HG03135 (cell line): Measurements from ENCODE around the gene GNAT1.

ENCODE experiments used
- ATAC-seq: cut with Tn5 transposase; IDR thresholded peaks from one replicate; pipeline ENCODE4 v1.9.1; 2021; ENCODE audit warnings: mild to moderate bottlenecking, moderate library complexity; ENCODE audit not compliant: unreplicated experiment

The GNAT1 gene

DNA sequence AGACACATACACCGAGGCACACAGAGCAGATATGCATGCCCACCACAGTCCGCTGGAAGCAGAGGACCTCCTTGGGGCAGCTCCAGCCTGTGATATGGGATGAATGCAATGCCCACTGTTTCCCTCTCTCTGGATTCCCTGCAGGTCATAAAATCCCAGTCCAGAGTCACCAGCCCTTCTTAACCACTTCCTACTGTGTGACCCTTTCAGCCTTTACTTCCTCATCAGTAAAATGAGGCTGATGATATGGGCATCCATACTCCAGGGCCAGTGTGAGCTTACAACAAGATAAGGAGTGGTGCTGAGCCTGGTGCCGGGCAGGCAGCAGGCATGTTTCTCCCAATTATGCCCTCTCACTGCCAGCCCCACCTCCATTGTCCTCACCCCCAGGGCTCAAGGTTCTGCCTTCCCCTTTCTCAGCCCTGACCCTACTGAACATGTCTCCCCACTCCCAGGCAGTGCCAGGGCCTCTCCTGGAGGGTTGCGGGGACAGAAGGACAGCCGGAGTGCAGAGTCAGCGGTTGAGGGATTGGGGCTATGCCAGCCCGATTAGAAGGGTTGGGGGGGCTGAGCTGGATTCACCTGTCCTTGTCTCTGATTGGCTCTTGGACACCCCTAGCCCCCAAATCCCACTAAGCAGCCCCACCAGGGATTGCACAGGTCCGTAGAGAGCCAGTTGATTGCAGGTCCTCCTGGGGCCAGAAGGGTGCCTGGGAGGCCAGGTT, at the start of gene GNAT1:
Gene GNAT1, plus strand, starts transcription at position 675 of the 725 bp plus-strand sequence. CDS start 116 bp downstream, outside the sequence.
- no peak for ATAC-seq

DNA sequence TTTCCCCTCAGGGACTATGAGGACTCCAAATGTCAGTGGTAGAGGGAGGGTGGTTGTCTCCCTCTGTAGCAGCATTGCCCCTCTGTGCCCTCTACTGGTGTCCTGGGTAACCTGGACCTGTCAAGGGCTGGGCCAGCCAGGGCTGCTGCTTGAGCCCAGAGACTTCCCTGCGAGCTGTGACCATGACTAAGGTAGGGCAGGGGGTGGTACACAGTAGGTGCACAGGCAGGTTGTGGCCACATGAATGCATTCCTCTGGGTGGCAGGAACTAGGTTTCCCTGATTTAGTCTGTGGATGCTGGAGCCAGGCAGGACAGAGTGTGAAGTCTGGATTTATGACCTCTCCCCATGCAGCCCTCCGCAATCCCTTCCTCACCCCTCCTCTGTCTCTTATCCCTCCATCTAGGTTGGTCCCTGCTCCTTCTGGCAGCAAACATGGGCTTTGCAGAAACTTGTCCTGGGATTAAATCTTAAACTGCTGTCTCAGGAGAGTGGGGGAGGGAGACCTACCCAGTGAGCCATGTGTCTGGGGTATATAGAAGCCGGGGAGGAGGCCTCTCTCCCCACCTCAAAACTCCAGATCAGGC, 45.0 kb upstream of the GNAT1 start:
- no peak for ATAC-seq

DNA sequence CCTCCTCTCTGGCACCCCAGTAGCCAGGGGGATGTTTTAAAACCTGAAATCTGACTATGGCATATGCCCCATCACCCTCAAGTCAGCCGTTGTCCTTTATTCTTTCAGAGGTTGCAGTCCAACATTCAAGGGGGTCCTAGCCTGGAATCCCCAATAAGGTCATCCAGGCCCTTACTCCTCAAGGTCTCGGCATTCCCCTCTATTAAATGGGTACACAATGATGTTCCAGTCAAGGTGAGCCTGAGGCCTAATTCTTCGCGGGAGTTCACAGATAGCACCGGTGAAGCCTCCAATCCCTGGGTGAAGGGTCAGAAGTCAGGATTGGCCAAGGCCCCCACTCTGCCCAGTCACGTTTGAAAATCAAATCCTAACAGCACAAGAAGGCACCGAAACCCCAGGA, 44.4 kb upstream of the GNAT1 start:
- ATAC-seq = no peak

DNA sequence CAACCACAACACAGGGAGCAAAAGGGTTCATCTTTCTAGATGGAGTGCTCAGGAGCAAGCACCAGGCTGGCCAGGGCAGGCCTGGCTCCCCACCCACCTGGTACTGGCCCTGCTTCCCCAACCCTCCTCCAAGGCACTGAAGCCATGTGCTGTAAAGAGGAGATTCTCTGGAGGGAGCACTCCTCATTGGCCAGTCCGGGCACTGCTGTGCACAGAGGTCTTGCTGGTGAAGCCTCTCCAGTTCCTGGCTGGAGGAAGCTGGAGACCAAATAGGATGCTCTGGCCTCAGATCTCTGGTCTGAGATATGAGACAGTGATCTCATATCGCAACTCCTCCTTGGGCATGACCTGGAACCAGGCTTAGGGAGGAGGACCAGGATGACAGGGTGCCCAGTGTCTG, 44.0 kb upstream of the GNAT1 start:
- ATAC-seq = no peak

DNA sequence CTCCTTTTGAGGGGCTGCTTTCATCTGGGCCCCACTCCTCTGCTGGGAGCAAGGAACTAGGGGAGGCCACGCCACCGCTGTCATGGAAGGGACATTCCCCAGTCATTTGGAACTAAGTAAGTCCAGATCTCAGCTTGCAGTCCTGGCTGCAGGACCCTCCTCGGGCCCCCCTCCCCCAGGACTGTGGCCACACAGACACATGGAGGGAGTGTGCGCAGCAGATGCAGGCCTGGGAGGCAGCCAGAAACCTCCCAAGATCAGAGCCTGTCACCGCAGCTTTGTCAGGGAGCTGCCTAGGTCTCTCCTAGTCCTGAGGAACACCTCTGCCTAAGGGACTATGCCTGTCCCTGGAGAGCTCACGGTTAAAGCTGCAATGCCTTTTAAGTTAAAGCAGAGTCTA, 43.5 kb upstream of the GNAT1 start:
- no peak for ATAC-seq

DNA sequence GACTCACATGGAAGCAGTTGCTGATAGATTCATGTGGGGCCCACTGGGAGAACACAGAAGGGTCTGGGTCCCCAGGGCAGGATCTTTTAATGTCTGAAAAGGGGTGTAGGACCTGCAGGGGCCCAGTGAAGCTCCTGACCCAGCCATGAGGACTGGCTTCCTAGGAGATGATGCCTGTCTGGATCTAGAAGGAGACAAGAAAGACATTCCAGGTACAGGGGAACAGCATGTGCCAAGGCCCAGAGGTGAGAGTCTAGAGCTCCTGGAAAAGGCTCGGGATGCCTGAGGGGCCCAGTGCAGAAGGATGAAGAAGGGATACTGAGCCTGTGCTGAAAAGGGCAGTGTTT, 41.0 kb upstream of the GNAT1 start:
- no peak for ATAC-seq

DNA sequence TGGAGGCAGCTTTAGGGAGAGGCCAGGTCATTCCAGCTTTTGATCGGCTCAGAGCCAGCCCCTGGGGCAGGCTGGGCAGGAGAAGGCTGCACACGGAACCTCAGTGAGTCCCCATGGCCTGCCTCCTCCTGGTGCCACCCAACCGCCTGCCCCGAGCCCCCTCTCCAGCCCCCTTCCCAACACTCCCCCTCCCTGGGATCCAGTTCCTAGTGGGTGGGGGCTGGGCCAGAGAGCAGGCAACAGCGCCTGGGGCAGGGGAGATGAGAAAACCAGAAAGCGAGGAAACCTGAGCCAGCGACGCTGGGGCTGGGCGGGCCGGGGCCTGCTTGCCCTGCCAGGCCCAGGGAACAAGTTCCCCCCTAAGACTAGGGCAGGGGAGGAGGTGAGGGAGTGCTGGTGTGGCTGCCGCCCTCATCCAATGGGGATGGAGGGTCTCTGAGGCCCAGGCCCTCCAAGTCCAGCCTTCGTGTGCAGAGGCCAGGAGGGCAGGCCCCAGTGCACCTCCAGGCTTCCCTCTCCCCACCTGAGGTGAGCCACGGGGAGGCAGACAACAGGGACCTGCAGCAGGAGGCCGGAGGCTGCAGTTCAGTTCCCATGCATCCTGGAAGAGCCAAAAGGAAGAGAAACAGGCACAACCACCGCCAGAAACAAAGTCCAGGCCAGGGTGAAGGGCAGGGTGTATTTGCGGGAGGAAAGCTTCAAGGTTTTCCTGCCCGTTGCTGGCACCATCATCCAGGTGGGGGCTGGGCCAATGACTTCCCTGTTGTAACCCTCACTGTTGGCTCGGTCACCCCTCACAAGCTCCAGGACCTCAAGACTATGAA, 40.3 kb upstream of the GNAT1 start:
- ATAC-seq = no peak

DNA sequence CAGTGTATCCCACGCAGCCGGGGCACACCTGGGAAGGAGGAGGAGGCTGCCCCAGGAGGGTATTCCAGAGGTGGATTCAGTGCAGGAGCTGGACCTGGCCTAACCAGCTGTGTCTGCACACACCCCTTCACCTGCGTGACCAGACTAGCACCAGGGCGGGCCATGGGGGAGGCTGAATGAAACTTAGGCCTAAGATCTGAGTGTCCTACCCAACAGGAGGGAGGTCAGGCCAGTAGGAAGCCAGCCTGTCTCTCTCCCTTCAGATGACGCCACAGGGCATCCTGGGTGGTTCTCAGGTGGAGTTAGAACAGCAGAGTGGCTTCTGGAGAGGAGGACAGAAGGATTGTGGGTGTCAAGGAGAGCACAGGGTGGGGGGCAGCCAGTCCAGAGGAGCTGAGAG, 39.7 kb upstream of the GNAT1 start:
- no peak for ATAC-seq

DNA sequence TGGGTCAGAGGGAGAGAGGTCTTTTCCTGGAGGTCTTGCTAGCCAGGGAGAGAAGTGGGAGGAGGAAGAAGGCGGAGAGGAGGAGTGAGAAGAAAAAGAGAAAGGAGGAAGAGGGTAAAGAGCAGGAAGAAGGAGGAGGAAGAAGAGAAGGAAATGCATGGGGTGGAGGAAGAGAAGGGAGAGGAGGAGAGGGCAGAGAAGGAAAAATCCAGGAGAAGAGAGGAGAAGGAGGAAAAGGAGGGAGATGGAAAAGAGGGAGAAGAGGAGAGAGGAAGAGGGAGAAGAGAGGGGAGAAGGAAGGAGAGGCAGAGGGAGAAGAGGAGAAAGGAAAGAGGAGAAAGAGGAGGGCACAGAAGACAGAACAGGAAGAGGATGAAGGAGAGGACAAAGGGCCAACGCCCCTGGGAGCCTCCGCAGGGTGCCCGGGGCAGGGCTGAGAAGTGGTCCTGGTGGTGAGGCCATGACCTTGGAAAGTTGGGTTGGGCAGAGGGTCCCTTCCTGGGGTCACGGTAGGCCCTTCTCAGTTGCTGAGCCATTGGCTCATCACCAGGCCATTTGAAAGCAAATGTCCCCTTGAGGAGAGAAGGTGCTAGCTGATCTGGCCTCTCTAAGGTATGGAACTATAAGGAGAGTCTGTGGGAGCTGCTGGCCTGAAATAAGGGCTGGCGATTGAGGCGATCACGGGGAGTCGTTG, 37.5 kb upstream of the GNAT1 start:
- no peak for ATAC-seq

DNA sequence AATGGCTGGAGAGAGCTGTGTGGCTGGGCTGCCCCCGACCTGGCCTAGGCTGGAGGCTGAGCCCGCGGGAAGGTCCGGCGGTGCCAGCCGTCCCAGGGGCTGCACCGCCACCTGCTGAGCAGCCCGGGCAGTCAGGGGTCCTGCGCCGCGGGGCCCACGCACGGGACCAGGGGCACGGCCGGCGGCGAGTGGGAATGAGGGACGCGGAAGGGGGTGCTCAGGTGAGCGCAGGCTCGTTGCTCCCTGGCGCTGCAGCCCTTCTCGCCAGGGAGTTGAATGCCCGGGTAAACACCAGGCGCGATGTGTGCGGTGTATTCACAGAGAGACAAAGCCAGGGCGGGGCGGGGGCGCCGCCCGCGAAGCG, 37.0 kb upstream of the GNAT1 start:
- ATAC-seq = peak; percentile 26

DNA sequence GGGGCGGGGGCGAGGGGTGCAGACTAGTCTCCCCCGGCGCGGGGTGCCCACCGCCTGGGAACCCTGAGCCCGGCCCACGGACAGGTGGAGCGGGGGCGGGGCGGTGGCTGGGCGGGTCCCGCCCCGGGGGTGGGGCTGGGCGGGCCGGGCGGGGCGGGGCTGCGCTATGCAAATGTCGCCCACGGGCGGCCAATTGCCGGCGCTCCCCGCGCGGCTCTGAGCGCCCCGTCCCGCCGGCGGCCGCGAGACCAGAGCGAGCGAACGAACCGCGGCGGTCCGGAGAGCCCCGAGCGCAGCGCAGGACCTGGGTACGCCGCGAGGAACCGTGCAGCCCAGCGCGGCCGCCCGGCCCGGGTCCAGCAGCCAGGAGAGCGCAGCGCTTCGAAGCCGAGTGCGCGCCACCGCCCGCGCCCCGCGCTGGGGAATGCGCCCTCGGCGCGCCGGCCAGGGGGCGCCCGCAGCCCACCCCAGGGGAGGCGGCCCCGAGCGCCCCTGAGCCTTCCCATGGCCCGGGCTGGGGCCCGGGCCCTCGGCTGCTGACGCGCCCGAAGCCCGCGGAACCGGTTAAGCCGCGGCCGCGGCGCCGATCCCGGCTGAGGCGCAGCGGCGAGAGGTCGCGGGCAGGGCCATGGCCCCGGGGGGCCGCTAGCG, 36.4 kb upstream of the GNAT1 start, which contains the start of gene SEMA3F:
Gene SEMA3F, plus strand, starts transcription at position 485 of the 651 bp plus-strand sequence. CDS start 4,299 bp downstream, outside the sequence.
- ATAC-seq = peak; percentile 74

DNA sequence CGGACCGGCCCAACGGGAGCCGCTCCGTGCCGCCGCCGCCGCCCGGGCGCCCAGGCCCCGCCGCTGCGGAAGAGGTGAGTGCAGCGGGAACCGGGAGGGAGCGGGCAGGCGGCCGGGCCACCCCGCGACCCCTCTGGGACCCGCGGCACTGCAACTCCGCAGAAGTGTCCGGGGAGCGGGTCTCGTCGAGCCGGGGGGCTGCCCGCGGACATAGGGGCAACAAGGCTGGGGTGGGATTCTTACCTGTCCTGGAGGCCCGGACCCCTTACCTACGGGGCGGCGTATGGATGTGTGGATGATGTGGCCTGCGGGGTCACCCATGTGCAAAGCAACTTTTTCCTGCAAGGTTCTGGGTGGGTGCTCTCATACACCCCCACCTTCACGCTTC, 35.9 kb upstream of the GNAT1 start:
- ATAC-seq = no peak

DNA sequence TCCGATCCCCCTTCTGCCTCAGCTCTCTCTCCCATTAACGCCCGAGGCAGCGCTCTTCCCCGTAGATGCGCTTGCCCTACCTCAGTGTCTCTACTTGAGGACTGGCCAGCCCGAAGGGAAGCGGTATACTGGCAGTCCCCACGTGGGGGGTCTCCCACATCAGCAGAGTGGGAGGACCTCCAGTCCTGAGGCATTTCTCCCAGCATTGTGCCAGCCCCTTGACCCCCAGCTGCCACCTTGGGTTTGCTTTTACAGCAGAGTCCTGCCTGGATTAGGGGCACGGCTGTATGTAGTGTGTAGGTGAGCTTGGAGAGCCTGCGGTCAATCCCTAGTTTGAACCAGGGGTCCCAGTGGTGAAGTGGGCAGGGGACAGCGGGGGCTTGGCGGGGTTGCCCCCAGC, 35.5 kb upstream of the GNAT1 start:
- ATAC-seq = no peak

DNA sequence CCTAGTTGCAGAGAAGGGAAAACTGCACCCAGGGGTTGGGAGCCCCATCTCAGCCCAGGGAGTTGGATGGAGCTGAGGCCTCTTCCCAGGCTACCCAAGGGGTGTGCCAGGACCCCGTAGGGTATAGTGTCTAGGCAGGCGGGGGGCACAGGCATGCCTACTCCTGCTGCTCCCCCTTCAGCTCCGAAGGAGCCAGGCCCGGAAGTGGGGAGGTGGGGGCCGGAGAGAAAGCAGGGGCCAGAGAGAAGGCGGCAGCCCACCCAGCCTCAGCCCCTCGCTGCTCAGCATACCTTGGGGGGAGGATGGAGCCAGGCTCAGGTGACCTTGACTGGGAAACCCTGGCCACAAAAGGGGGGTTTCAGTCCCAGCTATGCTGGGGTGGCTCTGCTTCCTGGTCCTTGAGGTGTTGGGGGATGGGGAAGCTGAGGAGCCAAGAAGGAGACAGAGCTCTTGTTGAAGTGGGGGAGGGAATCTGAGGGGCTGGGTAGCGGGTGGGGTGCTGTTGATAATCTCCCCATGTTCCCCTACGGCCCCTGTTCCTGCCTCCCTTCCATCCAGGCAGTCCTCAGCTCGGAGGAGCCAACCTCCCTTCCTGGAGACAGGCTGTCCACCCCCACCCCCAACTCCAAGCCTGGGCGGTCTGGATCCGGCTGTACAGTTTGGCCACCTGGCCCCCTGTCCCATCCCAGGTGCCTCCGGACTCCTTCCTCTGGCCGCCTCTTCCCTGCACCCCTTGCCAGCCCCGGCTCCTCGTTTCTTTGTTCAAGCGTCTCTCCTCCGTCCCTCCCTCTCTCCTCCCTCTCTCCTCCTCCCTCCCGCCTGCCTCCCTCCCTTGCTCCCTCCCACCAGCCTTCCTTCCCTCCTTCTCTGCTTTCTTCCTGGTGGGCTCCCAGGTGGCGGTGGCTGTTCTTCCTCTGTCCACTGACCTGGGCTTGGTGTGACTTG, 34.6 kb upstream of the GNAT1 start:
- no peak for ATAC-seq

DNA sequence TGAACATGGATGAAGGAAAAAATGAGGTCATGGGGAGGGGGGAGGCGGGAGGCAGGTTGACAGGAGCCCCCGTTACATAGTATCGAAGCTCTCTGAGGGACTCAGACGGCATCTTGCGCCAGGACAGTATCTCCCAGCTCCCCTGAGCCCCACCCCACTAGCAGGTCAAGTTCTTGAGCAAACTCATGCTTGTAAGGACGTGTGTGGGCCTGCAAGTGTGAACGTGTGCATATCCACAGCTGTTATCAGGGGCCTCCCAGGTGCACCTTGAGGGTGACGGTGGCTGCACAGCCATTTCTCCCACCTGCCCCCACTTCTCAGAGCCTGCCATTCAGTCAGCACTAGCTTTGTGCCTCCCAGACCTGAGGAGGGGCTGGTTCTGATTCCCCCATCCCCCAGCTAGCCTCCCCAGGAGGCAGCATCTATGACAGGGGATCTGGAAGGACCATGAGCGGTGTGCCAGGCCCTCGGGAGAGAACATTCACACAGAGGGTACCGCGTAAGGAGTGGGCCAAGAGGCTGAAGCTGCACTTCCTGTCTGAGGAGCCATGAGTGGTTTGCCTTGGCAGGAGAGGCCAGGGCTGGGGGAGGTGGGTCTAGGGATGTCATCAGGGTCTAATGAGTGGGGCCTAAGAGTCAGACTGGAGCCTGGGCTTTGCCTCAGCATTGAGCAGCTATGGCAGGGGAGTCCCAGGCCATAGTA, 33.4 kb upstream of the GNAT1 start:
- ATAC-seq = no peak

DNA sequence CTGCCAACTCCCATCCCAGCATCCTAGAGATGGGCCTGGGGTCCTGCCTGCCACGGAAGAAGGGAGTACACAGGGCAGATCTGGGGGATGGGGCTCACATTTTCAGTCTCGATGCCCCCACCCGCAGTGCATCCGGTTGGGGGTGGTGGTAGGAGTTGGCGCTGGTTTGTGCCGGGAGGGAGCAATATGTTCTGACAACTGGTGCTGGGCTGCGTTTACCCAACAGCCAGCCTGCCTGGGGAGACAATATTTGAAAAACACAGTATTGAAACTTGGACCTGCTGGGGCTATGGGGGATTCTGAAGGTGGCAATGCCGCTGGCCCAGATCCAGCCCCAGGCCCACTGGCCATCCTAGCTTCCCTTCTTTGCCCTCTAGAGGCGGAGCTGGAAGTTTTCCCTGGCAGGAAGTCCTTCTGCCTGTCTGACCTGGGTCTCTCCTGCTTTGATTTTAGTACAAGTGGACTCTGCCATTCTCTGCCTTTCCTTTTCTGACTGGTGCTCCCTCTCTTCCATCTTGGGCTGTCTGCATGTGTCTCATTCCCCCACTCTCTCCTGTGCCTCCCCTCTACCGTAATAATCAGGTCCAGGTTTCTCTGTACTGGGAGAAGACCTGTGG, 32.8 kb upstream of the GNAT1 start:
- no peak for ATAC-seq

DNA sequence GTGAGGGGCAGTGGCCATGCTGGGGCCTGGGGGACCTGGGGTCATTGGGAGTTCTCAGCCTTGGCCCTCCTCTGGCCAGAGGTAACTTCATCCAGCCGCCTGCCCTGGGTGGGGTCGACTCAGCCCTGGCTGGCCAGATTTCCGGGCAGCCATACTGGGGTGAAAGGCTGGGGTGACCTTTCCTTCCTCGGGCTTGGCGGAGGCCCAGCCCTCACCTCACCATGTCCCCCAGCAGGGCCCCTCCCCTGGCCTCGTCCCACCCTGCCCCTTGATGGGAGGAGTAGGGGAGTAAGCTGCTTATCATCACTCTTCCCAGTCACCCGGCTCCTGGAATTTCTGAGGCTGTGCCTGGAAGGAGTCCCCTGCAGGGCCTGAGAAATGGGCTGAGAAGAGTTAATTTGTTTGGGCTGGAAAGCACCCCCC, 30.8 kb upstream of the GNAT1 start:
- ATAC-seq = no peak

DNA sequence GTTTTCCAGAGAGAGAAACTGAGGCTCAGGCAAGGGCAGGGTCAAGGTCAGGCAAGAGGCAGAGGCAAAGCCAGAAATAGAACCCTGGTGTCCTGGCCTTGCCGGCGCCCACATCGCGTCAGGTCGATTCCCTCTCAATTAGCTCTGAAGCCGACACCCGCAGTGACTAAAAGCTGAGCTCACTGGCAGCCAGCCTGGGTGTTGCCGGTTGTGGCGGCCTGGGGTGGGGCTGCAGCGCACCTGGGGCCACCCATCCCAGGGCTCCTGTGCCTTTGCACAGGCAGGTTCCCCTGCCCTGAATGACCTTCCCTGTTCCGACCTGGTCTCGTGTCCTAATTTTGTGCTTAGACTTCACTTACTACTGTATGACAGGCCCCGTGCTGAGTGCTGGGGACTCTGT, 30.1 kb upstream of the GNAT1 start:
- ATAC-seq = no peak
